ENCODE data around the gene RAB7A. TPM values are rescaled to one million over a fixed set of nuclear protein-coding genes. Genes with fewer than 3 reads are reported as not detected.

The RAB7A gene
- total RNA-seq, 1 donor from 2014 or later, result 216 TPM

DNA sequence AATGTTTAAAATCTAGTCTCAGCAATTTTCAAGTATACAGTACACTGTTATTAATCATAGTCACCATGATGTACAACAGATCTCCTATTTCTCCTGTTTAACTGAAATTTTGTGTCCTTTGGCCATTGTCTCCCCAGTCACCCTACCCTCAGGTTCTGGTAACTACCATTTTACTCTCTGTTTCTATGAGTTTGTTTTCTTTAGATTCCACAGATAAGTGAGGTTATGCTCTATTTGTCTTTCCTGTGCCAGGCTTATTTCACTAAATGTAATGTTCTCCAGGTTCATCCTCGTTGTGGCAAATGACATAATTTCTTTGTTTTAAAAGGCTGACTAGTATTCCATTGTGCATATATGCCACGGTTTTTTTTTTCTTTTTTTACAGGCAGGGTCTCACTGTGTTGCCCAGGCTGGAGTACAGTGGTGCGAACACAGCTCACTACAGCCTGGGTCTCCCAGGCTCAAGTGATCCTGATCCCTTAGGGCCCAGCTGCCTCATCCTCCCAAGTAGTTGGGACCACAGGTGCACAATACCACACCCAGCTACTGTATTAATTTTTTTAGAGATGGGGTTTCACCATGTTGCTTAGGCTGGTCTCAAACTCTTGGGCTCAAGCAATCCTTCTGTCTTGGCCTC, 50.0 kb downstream of the RAB7A start:
- no peak overlapping the region for H3K4me3 Mint-ChIP-seq (ENCODE audit: unreplicated experiment)
- no peak for DNase-seq (ENCODE audit: low spot score)
- TF ChIP-seq, protein P1, sequence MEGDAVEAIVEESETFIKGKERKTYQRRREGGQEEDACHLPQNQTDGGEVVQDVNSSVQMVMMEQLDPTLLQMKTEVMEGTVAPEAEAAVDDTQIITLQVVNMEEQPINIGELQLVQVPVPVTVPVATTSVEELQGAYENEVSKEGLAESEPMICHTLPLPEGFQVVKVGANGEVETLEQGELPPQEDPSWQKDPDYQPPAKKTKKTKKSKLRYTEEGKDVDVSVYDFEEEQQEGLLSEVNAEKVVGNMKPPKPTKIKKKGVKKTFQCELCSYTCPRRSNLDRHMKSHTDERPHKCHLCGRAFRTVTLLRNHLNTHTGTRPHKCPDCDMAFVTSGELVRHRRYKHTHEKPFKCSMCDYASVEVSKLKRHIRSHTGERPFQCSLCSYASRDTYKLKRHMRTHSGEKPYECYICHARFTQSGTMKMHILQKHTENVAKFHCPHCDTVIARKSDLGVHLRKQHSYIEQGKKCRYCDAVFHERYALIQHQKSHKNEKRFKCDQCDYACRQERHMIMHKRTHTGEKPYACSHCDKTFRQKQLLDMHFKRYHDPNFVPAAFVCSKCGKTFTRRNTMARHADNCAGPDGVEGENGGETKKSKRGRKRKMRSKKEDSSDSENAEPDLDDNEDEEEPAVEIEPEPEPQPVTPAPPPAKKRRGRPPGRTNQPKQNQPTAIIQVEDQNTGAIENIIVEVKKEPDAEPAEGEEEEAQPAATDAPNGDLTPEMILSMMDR (IDR thresholded peaks at IDR 0.05), result no peak
- peaks cover 61% of the 10 kb centered on the region for H3K4me1 Mint-ChIP-seq (ENCODE audit: low read depth)
- no peaks in the 10 kb centered on the region for H3K27me3 Mint-ChIP-seq (ENCODE audit: low read depth)
- H3K36me3 Mint-ChIP-seq (ENCODE audit: low read depth), result no peaks in the 10 kb centered on the region
- H3K9me3 Mint-ChIP-seq (ENCODE audit: low read depth), result no peaks in the 10 kb centered on the region
- peak overlapping the region; percentile 81 for H3K27ac Mint-ChIP-seq (ENCODE audit: unreplicated experiment)

DNA sequence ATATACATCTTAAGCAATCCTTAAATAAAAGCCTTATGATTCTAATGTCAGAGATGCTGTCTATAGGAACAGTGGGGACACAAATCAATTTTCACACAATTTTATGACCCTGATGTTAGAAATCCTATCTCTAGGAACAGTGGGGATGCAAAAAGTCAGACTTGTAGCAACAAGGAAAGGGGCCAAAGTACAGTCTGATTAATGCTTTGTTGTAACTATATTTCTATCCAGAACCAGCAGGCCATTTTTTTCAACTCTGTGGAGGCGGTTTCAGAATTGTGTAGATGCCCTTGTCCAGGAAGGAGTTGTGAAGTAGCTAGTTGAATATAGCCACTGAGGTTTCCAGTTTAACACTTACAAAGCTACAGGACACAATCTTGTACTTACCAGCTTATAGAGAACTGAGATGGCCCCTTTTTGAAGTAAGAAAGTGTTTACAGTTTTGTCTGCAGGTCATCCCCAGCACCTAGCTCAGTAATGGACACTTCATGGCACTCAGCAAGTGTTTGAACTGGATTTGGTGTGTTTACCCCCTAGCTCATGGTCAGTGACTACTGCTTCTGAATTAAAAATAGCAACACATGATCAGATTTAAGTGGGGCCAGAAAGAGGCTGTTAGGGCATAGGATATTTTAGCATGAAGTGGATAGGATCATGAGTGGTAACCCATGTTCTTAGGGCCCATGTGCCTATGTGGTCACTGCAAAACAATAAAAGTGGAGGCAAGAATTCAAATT, 54.3 kb downstream of the RAB7A start:
- Mint-ChIP-seq H3K4me3 (ENCODE audit: unreplicated experiment) (no peak overlapping the region), H3K27me3 (ENCODE audit: low read depth) (no peaks in the 10 kb centered on the region), H3K36me3 (ENCODE audit: low read depth) (no peaks in the 10 kb centered on the region), H3K4me1 (ENCODE audit: low read depth) (peaks cover 65% of the 10 kb centered on the region), H3K9me3 (ENCODE audit: low read depth) (no peaks in the 10 kb centered on the region), H3K27ac (ENCODE audit: unreplicated experiment) (peak overlapping the region; percentile 20)
- TF ChIP-seq, protein P1 (IDR thresholded peaks at IDR 0.05), result no peak
- no peak for DNase-seq (ENCODE audit: low spot score)

DNA sequence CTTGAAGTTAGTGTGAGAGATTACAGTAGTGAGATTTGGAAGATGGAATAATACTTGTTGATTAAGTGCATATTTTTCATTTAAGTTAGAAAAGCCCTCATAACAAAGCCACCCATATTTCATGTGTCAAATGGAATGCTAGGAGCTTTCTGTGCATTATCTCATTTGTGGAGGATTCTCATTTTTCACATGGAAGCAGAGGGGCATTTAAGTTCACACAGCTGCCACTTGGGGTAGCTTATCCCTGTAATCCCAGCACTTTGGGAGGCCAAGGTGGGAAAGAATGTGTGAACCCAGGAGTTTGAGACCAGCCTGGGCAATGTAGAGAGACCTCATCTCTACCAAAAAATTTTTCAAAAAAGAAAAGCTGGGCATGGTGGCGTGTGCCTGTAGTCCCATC, 55.2 kb downstream of the RAB7A start:
- DNase-seq (ENCODE audit: low spot score), result no peak
- Mint-ChIP-seq H3K36me3 (ENCODE audit: low read depth) (no peaks in the 10 kb centered on the region), H3K27me3 (ENCODE audit: low read depth) (no peaks in the 10 kb centered on the region), H3K4me1 (ENCODE audit: low read depth) (peaks cover 64% of the 10 kb centered on the region), H3K4me3 (ENCODE audit: unreplicated experiment) (no peak overlapping the region), H3K27ac (ENCODE audit: unreplicated experiment) (peak overlapping the region; percentile 15), H3K9me3 (ENCODE audit: low read depth) (no peaks in the 10 kb centered on the region)
- TF ChIP-seq, protein P1 (IDR thresholded peaks at IDR 0.05), result no peak

DNA sequence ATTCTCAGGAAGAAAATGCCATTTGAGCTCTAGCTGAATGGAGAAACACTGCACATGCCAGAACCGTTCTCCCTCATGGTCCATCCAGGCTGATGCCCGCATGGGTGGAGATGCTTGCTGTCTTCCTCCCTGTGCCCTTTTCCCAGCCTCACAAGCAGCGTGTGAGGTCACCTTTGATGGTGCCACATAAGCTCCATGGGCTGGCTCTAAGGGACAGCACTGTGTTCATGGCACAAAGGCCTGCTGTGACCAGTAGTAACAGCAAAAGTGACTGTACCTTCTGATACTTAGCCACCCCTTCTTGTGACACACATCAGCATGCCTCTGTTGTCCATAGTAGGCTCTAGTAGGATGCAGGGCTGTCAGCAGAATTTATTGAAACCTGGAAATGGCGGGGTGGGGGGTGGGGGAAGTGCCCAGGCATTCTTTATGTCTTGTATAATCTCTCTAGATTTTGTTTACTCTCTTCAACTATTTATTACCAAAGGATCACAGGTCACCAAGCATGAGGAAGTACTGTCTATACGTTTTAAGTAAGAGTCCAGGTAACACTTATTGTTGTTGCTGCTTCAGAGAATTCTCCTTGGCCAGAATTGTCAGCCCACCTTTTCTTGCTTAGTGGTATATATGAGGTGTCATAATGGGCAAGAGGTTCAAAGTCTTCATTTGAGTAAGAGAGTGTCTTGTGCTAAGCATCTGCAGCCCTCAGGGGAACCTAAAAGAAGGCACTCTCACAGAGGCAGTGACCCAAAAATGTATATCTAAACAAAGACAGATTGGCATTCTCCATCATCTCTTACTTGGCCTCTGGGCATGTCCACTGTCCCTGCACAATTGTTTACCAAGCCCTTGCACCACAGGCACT, 56.5 kb downstream of the RAB7A start:
- TF ChIP-seq, protein P1 (IDR thresholded peaks at IDR 0.05), result no peak
- no peaks in the 10 kb centered on the region for H3K27me3 Mint-ChIP-seq (ENCODE audit: low read depth)
- H3K4me1 Mint-ChIP-seq (ENCODE audit: low read depth), result peaks cover 74% of the 10 kb centered on the region
- H3K36me3 Mint-ChIP-seq (ENCODE audit: low read depth), result no peaks in the 10 kb centered on the region
- no peak overlapping the region for H3K27ac Mint-ChIP-seq (ENCODE audit: unreplicated experiment)
- H3K4me3 Mint-ChIP-seq (ENCODE audit: unreplicated experiment), result no peak overlapping the region
- no peaks in the 10 kb centered on the region for H3K9me3 Mint-ChIP-seq (ENCODE audit: low read depth)
- no peak for DNase-seq (ENCODE audit: low spot score)

DNA sequence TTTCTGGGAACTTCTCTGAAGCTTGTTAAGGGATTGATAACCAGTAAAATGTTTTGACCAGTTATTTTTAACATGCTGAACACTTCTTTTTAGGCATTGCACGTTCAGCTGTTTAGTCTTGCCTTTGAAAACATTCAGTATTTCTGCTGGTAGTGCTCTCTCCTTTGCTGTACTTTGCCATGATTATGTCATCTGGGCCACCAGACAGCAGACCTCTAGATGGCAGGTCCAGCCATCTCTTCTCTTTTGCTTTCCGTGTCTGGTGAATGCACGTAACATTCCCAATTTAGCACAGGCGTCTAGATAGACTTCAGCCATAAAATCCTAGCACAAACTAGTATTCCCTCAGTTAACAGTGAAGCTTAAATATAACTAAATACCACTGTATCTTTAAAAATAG, 57.8 kb downstream of the RAB7A start:
- Mint-ChIP-seq H3K4me1 (ENCODE audit: low read depth) (peaks cover 75% of the 10 kb centered on the region), H3K9me3 (ENCODE audit: low read depth) (no peaks in the 10 kb centered on the region), H3K27me3 (ENCODE audit: low read depth) (no peaks in the 10 kb centered on the region), H3K4me3 (ENCODE audit: unreplicated experiment) (no peak overlapping the region), H3K36me3 (ENCODE audit: low read depth) (no peaks in the 10 kb centered on the region), H3K27ac (ENCODE audit: unreplicated experiment) (no peak overlapping the region)
- TF ChIP-seq, protein P1 (IDR thresholded peaks at IDR 0.05), result no peak
- no peak for DNase-seq (ENCODE audit: low spot score)

Data from chondrocyte (in vitro differentiated cells).